Measurements from ENCODE around the gene NBEAL1.
"Not testable (repeated sequence)": the region's sequence is repeated elsewhere in the genome, so short reads cannot be mapped to it uniquely, and the experiment has no call there.

Gene NBEAL1

GRCh38 chr2:203237346-203238238, 222.9 kb downstream of the NBEAL1 start:
- DNase-seq: no peak

- no peak for DNase-seq
These were observed 223.6 kb downstream of the NBEAL1 start for GRCh38 chr2:203238292-203238703.

GRCh38 chr2:203238704-203239526, 224.2 kb downstream of the NBEAL1 start, which contains the start of gene CYP20A1:
TSS of gene CYP20A1 (plus strand) at chr2:203239018. CDS start at chr2:203239063, 45 bp downstream.
- peak; percentile 84 for DNase-seq

- no peak for DNase-seq
These were observed 225.8 kb downstream of the NBEAL1 start for GRCh38 chr2:203240491-203240890.

GRCh38 chr2:203242518-203242917, 227.8 kb downstream of the NBEAL1 start:
- no peak for DNase-seq

GRCh38 chr2:203246646-203247045, 232.0 kb downstream of the NBEAL1 start:
- DNase-seq: no peak

GRCh38 chr2:203252818-203253217, 238.1 kb downstream of the NBEAL1 start:
- DNase-seq: no peak

- DNase-seq: not testable (repeated sequence)
These were observed 238.9 kb downstream of the NBEAL1 start for GRCh38 chr2:203253422-203254095.

GRCh38 chr2:203261326-203262159, 246.9 kb downstream of the NBEAL1 start:
- no peak for DNase-seq
